Measurements from ENCODE around the gene KCTD15.
A peak's percentile ranks its signal among the peaks of the same experiment; 100 is the strongest.

KCTD15 gene

GRCh38 chr19:33777351-33777750 lies 19.3 kb upstream of the KCTD15 start:
- H3K9ac ChIP-seq (ENCODE audit: low read length), result no peak overlapping the region
- no peak overlapping the region for H3K27ac ChIP-seq (ENCODE audit: low read depth, low read length)
- no peaks in the 10 kb centered on the region for H3K9me2 ChIP-seq (replicated peaks; ENCODE audit: insufficient read depth, low read length)
- H4K20me1 ChIP-seq (ENCODE audit: low read depth, low read length), result no peaks in the 10 kb centered on the region
- H3K79me2 ChIP-seq (ENCODE audit: insufficient read depth, low read length), result no peaks in the 10 kb centered on the region
- H2AFZ ChIP-seq (ENCODE audit: low read depth, low read length, severe bottlenecking), result no peak overlapping the region
- no peaks in the 10 kb centered on the region for H3K9me3 ChIP-seq (ENCODE audit: insufficient read depth, low read length)
- no peak overlapping the region for H3K4me2 ChIP-seq (ENCODE audit: low read depth, low read length, poor library complexity, severe bottlenecking)
- TF ChIP-seq EZH2phosphoT487 (conservative IDR thresholded peaks at IDR 0.05; ENCODE audit: low read length), result no peak
- TF ChIP-seq, protein P1, sequence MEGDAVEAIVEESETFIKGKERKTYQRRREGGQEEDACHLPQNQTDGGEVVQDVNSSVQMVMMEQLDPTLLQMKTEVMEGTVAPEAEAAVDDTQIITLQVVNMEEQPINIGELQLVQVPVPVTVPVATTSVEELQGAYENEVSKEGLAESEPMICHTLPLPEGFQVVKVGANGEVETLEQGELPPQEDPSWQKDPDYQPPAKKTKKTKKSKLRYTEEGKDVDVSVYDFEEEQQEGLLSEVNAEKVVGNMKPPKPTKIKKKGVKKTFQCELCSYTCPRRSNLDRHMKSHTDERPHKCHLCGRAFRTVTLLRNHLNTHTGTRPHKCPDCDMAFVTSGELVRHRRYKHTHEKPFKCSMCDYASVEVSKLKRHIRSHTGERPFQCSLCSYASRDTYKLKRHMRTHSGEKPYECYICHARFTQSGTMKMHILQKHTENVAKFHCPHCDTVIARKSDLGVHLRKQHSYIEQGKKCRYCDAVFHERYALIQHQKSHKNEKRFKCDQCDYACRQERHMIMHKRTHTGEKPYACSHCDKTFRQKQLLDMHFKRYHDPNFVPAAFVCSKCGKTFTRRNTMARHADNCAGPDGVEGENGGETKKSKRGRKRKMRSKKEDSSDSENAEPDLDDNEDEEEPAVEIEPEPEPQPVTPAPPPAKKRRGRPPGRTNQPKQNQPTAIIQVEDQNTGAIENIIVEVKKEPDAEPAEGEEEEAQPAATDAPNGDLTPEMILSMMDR (IDR thresholded peaks at IDR 0.05; ENCODE audit: insufficient read depth, low read length, poor library complexity, severe bottlenecking), result no peak
- H3K4me3 ChIP-seq (ENCODE audit: insufficient read depth, low read length, poor library complexity, severe bottlenecking), result no peak overlapping the region
- H3F3A ChIP-seq (ENCODE audit: insufficient read depth), result no peaks in the 10 kb centered on the region
- H3K27me3 ChIP-seq (ENCODE audit: low read length), result no peaks in the 10 kb centered on the region
- no peaks in the 10 kb centered on the region for H3K36me3 ChIP-seq (ENCODE audit: low read length)

GRCh38 chr19:33777753-33778088 lies 18.9 kb upstream of the KCTD15 start:
- no peaks in the 10 kb centered on the region for H3K9me2 ChIP-seq (replicated peaks; ENCODE audit: insufficient read depth, low read length)
- H3K9me3 ChIP-seq (ENCODE audit: insufficient read depth, low read length), result no peaks in the 10 kb centered on the region
- H4K20me1 ChIP-seq (ENCODE audit: low read depth, low read length), result no peaks in the 10 kb centered on the region
- H3K36me3 ChIP-seq (ENCODE audit: low read length), result no peaks in the 10 kb centered on the region
- H3K4me2 ChIP-seq (ENCODE audit: low read depth, low read length, poor library complexity, severe bottlenecking), result no peak overlapping the region
- no peaks in the 10 kb centered on the region for H3K27me3 ChIP-seq (ENCODE audit: low read length)
- no peak overlapping the region for H2AFZ ChIP-seq (ENCODE audit: low read depth, low read length, severe bottlenecking)
- no peak overlapping the region for H3K9ac ChIP-seq (ENCODE audit: low read length)
- no peaks in the 10 kb centered on the region for H3F3A ChIP-seq (ENCODE audit: insufficient read depth)
- TF ChIP-seq, protein P1 (IDR thresholded peaks at IDR 0.05; ENCODE audit: insufficient read depth, low read length, poor library complexity, severe bottlenecking), result no peak
- no peak for TF ChIP-seq EZH2phosphoT487 (conservative IDR thresholded peaks at IDR 0.05; ENCODE audit: low read length)
- no peak overlapping the region for H3K4me3 ChIP-seq (ENCODE audit: insufficient read depth, low read length, poor library complexity, severe bottlenecking)
- no peak overlapping the region for H3K27ac ChIP-seq (ENCODE audit: low read depth, low read length)
- H3K79me2 ChIP-seq (ENCODE audit: insufficient read depth, low read length), result no peaks in the 10 kb centered on the region

DNA sequence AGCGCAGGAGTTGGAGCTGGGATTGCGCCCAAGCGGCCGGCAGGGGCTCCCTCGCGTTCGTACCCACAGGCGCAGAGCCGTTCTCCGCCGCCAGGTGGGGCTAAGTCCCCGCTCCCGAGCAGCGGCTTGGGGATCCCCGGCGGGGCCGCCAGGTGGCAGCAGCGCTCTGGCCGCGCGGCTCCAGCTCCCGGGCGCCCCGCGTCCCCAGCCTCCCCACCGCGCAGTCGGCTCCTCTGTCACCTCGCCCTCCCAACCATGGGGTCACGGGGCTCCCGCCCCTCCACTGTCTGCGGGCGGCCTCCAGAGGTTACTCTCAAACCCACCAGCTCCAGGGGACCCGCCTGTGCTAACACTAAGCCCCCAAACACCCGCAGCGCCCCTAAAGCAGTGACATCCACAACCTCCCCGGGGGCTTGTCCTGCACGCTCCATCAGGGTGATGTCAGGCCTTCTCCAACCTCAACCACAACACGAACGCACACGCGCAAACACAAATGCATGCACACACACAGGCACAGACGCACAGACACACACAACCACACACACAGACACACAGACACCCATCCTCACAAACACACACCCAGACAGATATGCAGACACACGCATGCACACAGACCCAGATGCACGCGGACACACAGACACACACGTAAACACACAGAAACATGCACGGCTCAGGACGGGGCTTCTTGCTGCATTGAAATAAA lies 18.4 kb upstream of the KCTD15 start:
- no peaks in the 10 kb centered on the region for H3K9me2 ChIP-seq (replicated peaks; ENCODE audit: insufficient read depth, low read length)
- H3K79me2 ChIP-seq (ENCODE audit: insufficient read depth, low read length), result no peaks in the 10 kb centered on the region
- H3F3A ChIP-seq (ENCODE audit: insufficient read depth), result no peaks in the 10 kb centered on the region
- no peak overlapping the region for H3K4me3 ChIP-seq (ENCODE audit: insufficient read depth, low read length, poor library complexity, severe bottlenecking)
- no peak overlapping the region for H3K4me2 ChIP-seq (ENCODE audit: low read depth, low read length, poor library complexity, severe bottlenecking)
- no peaks in the 10 kb centered on the region for H3K36me3 ChIP-seq (ENCODE audit: low read length)
- peak overlapping the region; percentile 10 for H2AFZ ChIP-seq (ENCODE audit: low read depth, low read length, severe bottlenecking)
- H3K27me3 ChIP-seq (ENCODE audit: low read length), result no peaks in the 10 kb centered on the region
- no peaks in the 10 kb centered on the region for H4K20me1 ChIP-seq (ENCODE audit: low read depth, low read length)
- no peaks in the 10 kb centered on the region for H3K9me3 ChIP-seq (ENCODE audit: insufficient read depth, low read length)
- TF ChIP-seq, protein P1 (IDR thresholded peaks at IDR 0.05; ENCODE audit: insufficient read depth, low read length, poor library complexity, severe bottlenecking), result peak; percentile 94
- TF ChIP-seq EZH2phosphoT487 (conservative IDR thresholded peaks at IDR 0.05; ENCODE audit: low read length), result no peak
- no peak overlapping the region for H3K27ac ChIP-seq (ENCODE audit: low read depth, low read length)
- no peak overlapping the region for H3K9ac ChIP-seq (ENCODE audit: low read length)
